Lung (tissue), 12 donors: Measurements from ENCODE around the gene ITGAE. TPM values are rescaled to one million over a fixed set of nuclear protein-coding genes. Genes with fewer than 3 reads are reported as not detected.

Experiments used
- ATAC-seq: fragments of 200-7000 bp; cut with Tn5 transposase; one replicate; pipeline ENCODE4 v1.9.1; 2020; ENCODE audit warnings: moderate number of reproducible peaks; ENCODE audit not compliant: insufficient read depth, low FRiP score
- DNase-seq, 3 donors: peaks; one replicate each; pipeline ENCODE4 v3.0.0-alpha.2; 2013 to 2017
- H3K27ac ChIP-seq, 2 donors: one replicate each; pipeline ENCODE4 v1.5.1; 2013; ENCODE audit warnings: mild to moderate bottlenecking in 2 of 2, moderate library complexity in 2 of 2, control low read depth in 1 of 2, inconsistent platforms in 1 of 2, low read depth in 1 of 2, low read length in 1 of 2
- H3K27me3 ChIP-seq, 3 donors: one replicate each; pipeline ENCODE4 v1.5.1; 2013; ENCODE audit warnings: low read length in 2 of 3; ENCODE audit not compliant: control insufficient read depth in 3 of 3, insufficient read depth in 3 of 3
- H3K36me3 ChIP-seq, 4 donors: one replicate each; pipeline ENCODE4 v1.5.1; 2013; ENCODE audit warnings: low read length in 4 of 4, mild to moderate bottlenecking in 1 of 4, moderate library complexity in 1 of 4; ENCODE audit not compliant: control insufficient read depth in 4 of 4, insufficient read depth in 4 of 4
- H3K4me1 ChIP-seq, 5 donors: one replicate each; pipeline ENCODE4 v1.5.1; 2013; ENCODE audit warnings: low read length in 5 of 5, mild to moderate bottlenecking in 2 of 5, moderate library complexity in 1 of 5; ENCODE audit not compliant: control insufficient read depth in 5 of 5, insufficient read depth in 5 of 5
- H3K4me3 ChIP-seq: one replicate; pipeline ENCODE4 v1.5.1; 2013; ENCODE audit warnings: mild to moderate bottlenecking, control low read depth, moderate library complexity
- H3K9ac ChIP-seq, 2 donors: one replicate each; pipeline ENCODE4 v1.5.1; 2013; ENCODE audit warnings: low read length in 2 of 2, control low read depth in 1 of 2; ENCODE audit not compliant: insufficient read depth in 1 of 2
- H3K9me3 ChIP-seq, 4 donors: one replicate each; pipeline ENCODE4 v1.5.1; 2013; ENCODE audit warnings: low read length in 3 of 4, mild to moderate bottlenecking in 1 of 4, moderate library complexity in 1 of 4; ENCODE audit not compliant: control insufficient read depth in 4 of 4, insufficient read depth in 3 of 4
- WGBS, 2 donors: extraction: QIAGEN DNeasy Blood & Tissue Kit; methylation state at CpG; one replicate each; pipeline ENCODE4 v1.1.7; 2013; 5-methylcytosine and 5-hydroxymethylcytosine counted together
- polyA plus RNA-seq, 2 donors: library from polyadenylated mRNA; stranded (reverse); fragments of 200-250 nt; gene quantifications; one replicate each; pipeline ENCODE4 v1.2.1, GENCODE V29; 2013
- total RNA-seq, 2 donors: library from RNA; depleted of rRNA in 1 of 2; stranded (reverse); fragments of >200 nt in 1 of 2; gene quantifications; one replicate each; pipeline ENCODE4 v1.2.1, GENCODE V29; 2014 to 2021
- TF ChIP-seq, protein P1 (sequence below): IDR thresholded peaks from 2 replicates; pipeline ENCODE4 v1.5.1; 2012; ENCODE audit warnings: mild to moderate bottlenecking; ENCODE audit errors: control extremely low read depth, extremely low read depth
- donor health status: control.
- donor health status: control.
- donor health status: Bipolar disorder and iron deficiency.
- donor health status: healthy.
- donor health status: DM: yes; HTN: yes; CAD: no.

Gene ITGAE
- total and polyA plus RNA-seq, 4 donors: 16.8 to 37.3 (median 27.6) TPM

DNA sequence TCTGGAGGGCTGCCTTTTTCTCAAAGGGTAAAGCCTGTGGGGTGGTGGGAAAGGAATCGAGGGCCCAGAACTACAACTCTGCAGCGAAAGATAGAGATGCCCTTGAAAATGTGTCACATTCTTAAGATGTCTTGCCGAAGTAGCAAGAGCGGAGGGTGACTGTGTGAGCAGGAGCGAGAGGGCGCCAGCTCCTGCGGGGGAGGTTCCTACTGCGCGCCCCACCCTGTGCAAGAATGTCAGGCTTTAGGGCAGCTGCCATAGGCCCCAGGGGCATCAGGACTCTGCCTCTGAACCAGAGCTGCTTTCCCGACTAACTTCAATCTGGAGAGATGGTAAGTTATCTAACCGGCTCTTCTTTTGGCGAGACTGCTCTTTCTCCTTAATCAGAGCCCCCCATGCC is 11.8 kb upstream of the ITGAE start:
- Histone ChIP-seq H3K27me3 (no peaks in the 10 kb centered on the region), H3K9me3 (no peaks in the 10 kb centered on the region), H3K36me3 (peaks cover 36 to 51% (median 49%) of the 10 kb centered on the region in 4 donors), H3K9ac (no peak overlapping the region), H3K4me3 (no peak overlapping the region), H3K4me1 (no peaks in the 10 kb centered on the region), H3K27ac (no peak overlapping the region)
- no peak for ATAC-seq
- DNase-seq: no peak
- TF ChIP-seq, protein P1, sequence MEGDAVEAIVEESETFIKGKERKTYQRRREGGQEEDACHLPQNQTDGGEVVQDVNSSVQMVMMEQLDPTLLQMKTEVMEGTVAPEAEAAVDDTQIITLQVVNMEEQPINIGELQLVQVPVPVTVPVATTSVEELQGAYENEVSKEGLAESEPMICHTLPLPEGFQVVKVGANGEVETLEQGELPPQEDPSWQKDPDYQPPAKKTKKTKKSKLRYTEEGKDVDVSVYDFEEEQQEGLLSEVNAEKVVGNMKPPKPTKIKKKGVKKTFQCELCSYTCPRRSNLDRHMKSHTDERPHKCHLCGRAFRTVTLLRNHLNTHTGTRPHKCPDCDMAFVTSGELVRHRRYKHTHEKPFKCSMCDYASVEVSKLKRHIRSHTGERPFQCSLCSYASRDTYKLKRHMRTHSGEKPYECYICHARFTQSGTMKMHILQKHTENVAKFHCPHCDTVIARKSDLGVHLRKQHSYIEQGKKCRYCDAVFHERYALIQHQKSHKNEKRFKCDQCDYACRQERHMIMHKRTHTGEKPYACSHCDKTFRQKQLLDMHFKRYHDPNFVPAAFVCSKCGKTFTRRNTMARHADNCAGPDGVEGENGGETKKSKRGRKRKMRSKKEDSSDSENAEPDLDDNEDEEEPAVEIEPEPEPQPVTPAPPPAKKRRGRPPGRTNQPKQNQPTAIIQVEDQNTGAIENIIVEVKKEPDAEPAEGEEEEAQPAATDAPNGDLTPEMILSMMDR: no peak
- 94% methylated on average over 12 of the region's 12 CpGs for WGBS, 2 donors

DNA sequence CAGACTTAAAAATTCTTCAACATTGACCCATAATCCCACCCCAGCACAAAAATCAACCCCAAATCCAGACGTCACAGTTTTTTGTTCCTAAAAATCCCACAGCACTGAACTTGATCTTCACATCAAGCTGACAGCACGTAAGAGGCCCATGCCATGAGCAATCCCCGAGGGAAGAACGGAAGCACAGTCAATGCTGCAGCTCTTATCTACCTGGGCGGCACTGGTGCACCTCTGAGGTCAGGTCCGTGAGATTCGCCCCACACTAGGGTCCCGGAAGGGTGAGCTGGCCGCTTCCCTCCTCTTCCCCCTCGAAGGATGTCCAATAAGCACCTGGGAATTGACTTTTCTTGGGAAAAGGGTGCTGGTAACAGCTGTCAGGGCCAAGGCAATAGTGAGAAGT is 11.3 kb upstream of the ITGAE start:
- H3K36me3 ChIP-seq: peaks cover 40 to 53% (median 52%) of the 10 kb centered on the region in 4 donors
- no peak overlapping the region for H3K4me3 ChIP-seq
- DNase-seq (no peak), ATAC-seq (no peak)
- H3K9ac ChIP-seq: no peak overlapping the region
- H3K27ac ChIP-seq: no peak overlapping the region
- H3K27me3 ChIP-seq: no peaks in the 10 kb centered on the region
- 91% methylated on average over 10 of the region's 10 CpGs for WGBS, 2 donors
- no peaks in the 10 kb centered on the region for H3K9me3 ChIP-seq
- H3K4me1 ChIP-seq: no peaks in the 10 kb centered on the region
- TF ChIP-seq, protein P1: no peak

DNA sequence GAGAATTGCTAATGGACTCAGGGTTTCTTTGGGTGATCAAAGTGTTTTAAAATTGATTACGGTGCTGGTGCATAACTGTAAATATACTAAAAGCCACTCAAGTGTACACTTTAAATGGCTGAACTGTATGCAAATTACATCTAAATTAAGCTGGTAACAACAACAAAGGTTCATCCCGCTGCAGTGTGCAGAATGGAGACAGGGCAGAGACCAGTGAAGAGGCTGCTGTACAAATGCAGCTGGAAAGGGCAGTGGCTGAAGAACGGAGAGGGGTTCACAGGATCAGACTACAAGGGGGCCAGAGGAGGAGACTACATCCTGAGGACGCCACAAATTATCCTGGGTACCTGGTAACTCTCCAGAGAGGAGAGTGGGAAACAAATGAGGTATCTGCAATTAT is 9.0 kb upstream of the ITGAE start:
- ATAC-seq (no peak), DNase-seq (no peak)
- Histone ChIP-seq H3K36me3 (peaks cover 37 to 46% (median 42%) of the 10 kb centered on the region in 4 donors), H3K4me1 (no peaks in the 10 kb centered on the region), H3K9ac (no peak overlapping the region), H3K27ac (no peak overlapping the region), H3K4me3 (no peak overlapping the region), H3K9me3 (no peaks in the 10 kb centered on the region), H3K27me3 (no peaks in the 10 kb centered on the region)
- TF ChIP-seq, protein P1: no peak
- WGBS, 2 donors: 92 to 94% methylated on average over 4 of the region's 4 CpGs

- TF ChIP-seq, protein P1: no peak
- Histone ChIP-seq H3K9ac (no peak overlapping the region), H3K4me1 (no peaks in the 10 kb centered on the region), H3K4me3 (no peak overlapping the region), H3K9me3 (no peaks in the 10 kb centered on the region), H3K36me3 (peaks cover 32 to 40% (median 37%) of the 10 kb centered on the region in 4 donors), H3K27ac (no peak overlapping the region), H3K27me3 (no peaks in the 10 kb centered on the region)
- DNase-seq (no peak), ATAC-seq (no peak)
- 95 to 97% methylated on average over 4 of the region's 4 CpGs for WGBS, 2 donors
Observed at GRCh38 chr17:3809135-3809534, 8.1 kb upstream of the ITGAE start.
